Measurements from ENCODE around the gene CACNA2D3. TPM values are rescaled to one million over a fixed set of nuclear protein-coding genes. Genes with fewer than 3 reads are reported as not detected.

The CACNA2D3 gene
- total and polyA plus RNA-seq, 2 experiments from 2014 or later = 1.1 to 2.5 TPM

DNA sequence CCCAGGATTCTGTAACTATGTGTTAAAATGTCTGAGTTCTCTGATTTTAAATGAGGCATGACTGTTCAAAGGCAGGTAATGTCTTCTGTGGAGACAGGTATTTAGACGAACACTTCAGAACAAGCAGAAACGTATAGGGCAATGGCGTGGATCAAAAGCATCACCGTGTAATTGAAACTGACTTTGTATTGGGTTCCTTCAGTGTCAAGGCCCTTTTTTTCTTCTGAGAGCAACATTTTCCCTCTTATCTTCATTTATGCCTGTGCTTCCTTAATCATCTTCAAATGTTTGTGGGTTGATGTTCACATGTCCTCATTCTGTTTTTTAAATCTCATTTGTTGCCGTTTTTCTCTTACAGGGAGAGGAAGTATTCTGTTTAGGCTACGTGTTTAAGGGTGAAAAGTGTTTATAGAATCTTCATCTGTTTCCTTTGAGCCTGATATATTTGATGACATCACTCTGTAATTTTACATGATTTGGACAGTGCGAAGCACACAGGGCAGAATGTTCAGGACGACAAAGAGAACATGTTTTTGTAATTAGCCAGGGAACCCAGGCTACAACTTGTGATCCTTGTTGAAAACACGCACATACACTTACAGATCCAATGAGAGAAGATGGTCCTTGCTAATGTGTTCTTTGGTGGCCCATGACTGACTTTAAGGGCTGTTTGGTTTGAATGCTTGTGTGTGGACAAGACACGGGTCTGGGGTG lies 609.5 kb downstream of the CACNA2D3 start:
- WGBS (ENCODE audit: low lambda C conversion rate, missing lambda C conversion rate) = 57% methylated on average over 10 of the region's 10 CpGs
- no peaks in the 10 kb centered on the region for H3K9me2 ChIP-seq (replicated peaks; ENCODE audit: insufficient read depth)
- no peaks in the 10 kb centered on the region for H4K20me1 ChIP-seq (ENCODE audit: insufficient read depth, poor library complexity, severe bottlenecking)
- no peak overlapping the region for H3K4me3 ChIP-seq
- H3K79me2 ChIP-seq = no peaks in the 10 kb centered on the region
- peak overlapping the region; percentile 25 for H3K27ac ChIP-seq
- no peak overlapping the region for H3K4me2 ChIP-seq
- no peak for DNase-seq (ENCODE audit: low spot score)
- no peaks in the 10 kb centered on the region for H3K4me1 ChIP-seq (ENCODE audit: insufficient read depth)
- H2AFZ ChIP-seq = no peak overlapping the region
- TF ChIP-seq, protein P1, sequence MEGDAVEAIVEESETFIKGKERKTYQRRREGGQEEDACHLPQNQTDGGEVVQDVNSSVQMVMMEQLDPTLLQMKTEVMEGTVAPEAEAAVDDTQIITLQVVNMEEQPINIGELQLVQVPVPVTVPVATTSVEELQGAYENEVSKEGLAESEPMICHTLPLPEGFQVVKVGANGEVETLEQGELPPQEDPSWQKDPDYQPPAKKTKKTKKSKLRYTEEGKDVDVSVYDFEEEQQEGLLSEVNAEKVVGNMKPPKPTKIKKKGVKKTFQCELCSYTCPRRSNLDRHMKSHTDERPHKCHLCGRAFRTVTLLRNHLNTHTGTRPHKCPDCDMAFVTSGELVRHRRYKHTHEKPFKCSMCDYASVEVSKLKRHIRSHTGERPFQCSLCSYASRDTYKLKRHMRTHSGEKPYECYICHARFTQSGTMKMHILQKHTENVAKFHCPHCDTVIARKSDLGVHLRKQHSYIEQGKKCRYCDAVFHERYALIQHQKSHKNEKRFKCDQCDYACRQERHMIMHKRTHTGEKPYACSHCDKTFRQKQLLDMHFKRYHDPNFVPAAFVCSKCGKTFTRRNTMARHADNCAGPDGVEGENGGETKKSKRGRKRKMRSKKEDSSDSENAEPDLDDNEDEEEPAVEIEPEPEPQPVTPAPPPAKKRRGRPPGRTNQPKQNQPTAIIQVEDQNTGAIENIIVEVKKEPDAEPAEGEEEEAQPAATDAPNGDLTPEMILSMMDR (IDR thresholded peaks at IDR 0.05; ENCODE audit: poor library complexity) = no peak
- TF ChIP-seq EZH2 (IDR thresholded peaks at IDR 0.05; ENCODE audit: borderline replicate concordance) = no peak
- no peak for TF ChIP-seq EZH2phosphoT487 (IDR thresholded peaks at IDR 0.05; ENCODE audit: low read depth, severe bottlenecking, unreplicated experiment)
- no peaks in the 10 kb centered on the region for H3K9me3 ChIP-seq (ENCODE audit: low read depth)
- no peaks in the 10 kb centered on the region for H3K27me3 ChIP-seq
- H3K36me3 ChIP-seq (replicated peaks; ENCODE audit: insufficient read depth, low read depth) = no peaks in the 10 kb centered on the region

DNA sequence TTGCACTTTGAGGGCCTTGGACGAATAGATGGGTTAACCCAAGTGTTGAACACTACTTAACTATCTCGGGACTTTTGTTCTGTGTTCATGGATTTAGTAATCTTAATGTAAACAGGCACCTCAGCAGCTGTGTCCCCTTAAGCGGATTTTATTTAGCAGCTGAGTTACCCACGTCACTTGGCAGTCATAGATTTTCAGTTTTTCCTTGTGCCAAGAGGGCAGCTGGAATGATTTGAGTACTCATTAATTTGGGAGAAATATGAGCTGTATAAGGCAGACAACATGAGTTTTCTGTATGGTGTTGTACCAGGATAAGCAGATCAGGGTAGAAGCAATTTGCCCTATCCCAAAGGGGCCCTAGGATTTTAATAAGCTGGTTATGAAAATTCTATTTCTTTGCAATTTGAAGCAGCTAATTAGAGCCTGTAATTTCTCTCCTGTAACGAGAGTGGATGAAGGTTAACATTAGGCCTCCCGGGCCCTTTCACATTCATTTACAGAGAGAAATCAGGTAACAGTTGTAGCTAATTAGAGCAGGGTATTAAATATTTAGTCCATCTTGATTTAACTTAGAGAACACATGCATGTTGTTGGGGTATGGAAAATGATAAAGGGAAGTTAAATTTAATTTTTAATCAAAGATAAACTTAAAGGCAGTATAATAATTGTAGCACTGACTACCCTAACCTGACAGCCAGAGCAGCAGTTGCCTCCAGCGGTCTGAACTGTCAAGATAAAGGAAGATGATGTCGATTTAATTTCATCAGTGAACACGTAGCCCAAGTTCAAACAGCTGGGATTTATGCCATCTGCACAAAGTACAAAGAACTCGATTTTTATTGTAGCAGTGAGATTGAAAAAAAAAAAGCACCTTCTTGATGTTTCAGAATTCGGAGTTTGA lies 611.0 kb downstream of the CACNA2D3 start:
- no peak for DNase-seq (ENCODE audit: low spot score)
- Histone ChIP-seq H3K79me2 (no peaks in the 10 kb centered on the region), H2AFZ (no peak overlapping the region), H3K27ac (peak overlapping the region; percentile 38), H3K36me3 (replicated peaks; ENCODE audit: insufficient read depth, low read depth) (no peaks in the 10 kb centered on the region), H3K9me2 (replicated peaks; ENCODE audit: insufficient read depth) (no peaks in the 10 kb centered on the region), H3K4me1 (ENCODE audit: insufficient read depth) (no peaks in the 10 kb centered on the region), H3K9me3 (ENCODE audit: low read depth) (no peaks in the 10 kb centered on the region), H3K4me2 (no peak overlapping the region), H3K27me3 (no peaks in the 10 kb centered on the region), H3K4me3 (no peak overlapping the region), H4K20me1 (ENCODE audit: insufficient read depth, poor library complexity, severe bottlenecking) (no peaks in the 10 kb centered on the region)
- TF ChIP-seq EZH2 (IDR thresholded peaks at IDR 0.05; ENCODE audit: borderline replicate concordance) (no peak), EZH2phosphoT487 (IDR thresholded peaks at IDR 0.05; ENCODE audit: low read depth, severe bottlenecking, unreplicated experiment) (no peak)
- TF ChIP-seq, protein P1 (IDR thresholded peaks at IDR 0.05; ENCODE audit: poor library complexity) = no peak
- 69% methylated on average over 11 of the region's 11 CpGs for WGBS (ENCODE audit: low lambda C conversion rate, missing lambda C conversion rate)

DNA sequence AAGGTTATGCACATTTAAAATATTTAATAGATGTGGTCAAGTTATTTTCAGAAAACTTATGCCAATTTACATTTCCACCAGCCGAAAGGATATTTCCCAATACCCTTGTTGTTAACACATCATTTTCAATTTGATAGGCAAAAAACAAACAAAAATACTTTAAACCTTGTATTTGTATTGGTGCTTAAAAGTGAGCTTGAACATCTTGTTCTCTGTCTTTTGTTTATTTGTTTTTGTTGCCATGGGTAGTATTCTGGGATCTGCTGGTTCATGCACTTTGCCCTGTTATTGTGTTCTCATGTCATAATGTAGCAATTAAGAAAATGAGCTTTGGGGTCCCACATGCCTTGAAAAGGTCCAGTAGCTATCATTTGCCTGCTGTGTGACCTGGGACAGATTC lies 614.1 kb downstream of the CACNA2D3 start:
- WGBS (ENCODE audit: low lambda C conversion rate, missing lambda C conversion rate) = 75% methylated on average over 1 of the region's 1 CpG
- TF ChIP-seq EZH2phosphoT487 (IDR thresholded peaks at IDR 0.05; ENCODE audit: low read depth, severe bottlenecking, unreplicated experiment) (no peak), EZH2 (IDR thresholded peaks at IDR 0.05; ENCODE audit: borderline replicate concordance) (no peak)
- TF ChIP-seq, protein P1 (IDR thresholded peaks at IDR 0.05; ENCODE audit: poor library complexity) = no peak
- no peak overlapping the region for H3K4me3 ChIP-seq
- no peaks in the 10 kb centered on the region for H4K20me1 ChIP-seq (ENCODE audit: insufficient read depth, poor library complexity, severe bottlenecking)
- H3K4me2 ChIP-seq = no peak overlapping the region
- H3K27ac ChIP-seq = no peak overlapping the region
- no peaks in the 10 kb centered on the region for H3K27me3 ChIP-seq
- DNase-seq (ENCODE audit: low spot score) = no peak
- no peaks in the 10 kb centered on the region for H3K79me2 ChIP-seq
- H3K4me1 ChIP-seq (ENCODE audit: insufficient read depth) = no peaks in the 10 kb centered on the region
- H3K36me3 ChIP-seq (replicated peaks; ENCODE audit: insufficient read depth, low read depth) = no peaks in the 10 kb centered on the region
- no peaks in the 10 kb centered on the region for H3K9me3 ChIP-seq (ENCODE audit: low read depth)
- no peak overlapping the region for H2AFZ ChIP-seq
- H3K9me2 ChIP-seq (replicated peaks; ENCODE audit: insufficient read depth) = no peaks in the 10 kb centered on the region

Data from hepatocyte (in vitro differentiated cells).